ENCODE data around the gene TRPM1.

Gene TRPM1

GRCh38 chr15:31001702-31002101 is 99.8 kb downstream of the TRPM1 start:
- H3K4me1 Mint-ChIP-seq = peaks cover 12% of the 10 kb centered on the region
- H3K36me3 Mint-ChIP-seq = no peaks in the 10 kb centered on the region
- H3K9me3 Mint-ChIP-seq = no peaks in the 10 kb centered on the region
- no peak overlapping the region for H3K27ac Mint-ChIP-seq
- peaks cover 5% of the 10 kb centered on the region for H3K27me3 Mint-ChIP-seq
- no peak overlapping the region for H3K4me3 Mint-ChIP-seq

- peaks cover 5% of the 10 kb centered on the region for H3K27me3 Mint-ChIP-seq
- no peaks in the 10 kb centered on the region for H3K9me3 Mint-ChIP-seq
- peaks cover 6% of the 10 kb centered on the region for H3K4me1 Mint-ChIP-seq
- no peak overlapping the region for H3K27ac Mint-ChIP-seq
- H3K4me3 Mint-ChIP-seq = no peak overlapping the region
- no peaks in the 10 kb centered on the region for H3K36me3 Mint-ChIP-seq
Observed at GRCh38 chr15:30999729-31000128, 101.8 kb downstream of the TRPM1 start.

- Mint-ChIP-seq H3K27ac (no peak overlapping the region), H3K27me3 (peaks cover 2% of the 10 kb centered on the region), H3K4me1 (peaks cover 3% of the 10 kb centered on the region), H3K4me3 (no peak overlapping the region), H3K9me3 (no peaks in the 10 kb centered on the region), H3K36me3 (no peaks in the 10 kb centered on the region)
Observed at GRCh38 chr15:30997270-30997669, 104.3 kb downstream of the TRPM1 start.

GRCh38 chr15:30992249-30992864 is 109.2 kb downstream of the TRPM1 start:
- peaks cover 26% of the 10 kb centered on the region for H3K4me1 Mint-ChIP-seq
- peak overlapping the region; percentile 88 for H3K4me3 Mint-ChIP-seq
- no peaks in the 10 kb centered on the region for H3K9me3 Mint-ChIP-seq
- no peaks in the 10 kb centered on the region for H3K27me3 Mint-ChIP-seq
- peak overlapping the region; percentile 81 for H3K27ac Mint-ChIP-seq
- peaks cover 4% of the 10 kb centered on the region for H3K36me3 Mint-ChIP-seq

- H3K9me3 Mint-ChIP-seq = no peaks in the 10 kb centered on the region
- peak within 1 kb of the TSS; percentile 92 for H3K27ac Mint-ChIP-seq
- H3K4me3 Mint-ChIP-seq = peak within 1 kb of the TSS; percentile 96
- H3K27me3 Mint-ChIP-seq = no peaks in the 10 kb centered on the region
- peaks cover 4% of the 10 kb centered on the region for H3K36me3 Mint-ChIP-seq
- peaks cover 33% of the 10 kb centered on the region for H3K4me1 Mint-ChIP-seq
Observed at GRCh38 chr15:30991255-30992235, 110.0 kb downstream of the TRPM1 start, which contains the start of gene MTMR10. TSS of gene MTMR10 (minus strand) at chr15:30991628. CDS start at chr15:30991506, 122 bp downstream.

- H3K36me3 Mint-ChIP-seq = peaks cover 4% of the 10 kb centered on the region
- H3K27me3 Mint-ChIP-seq = no peaks in the 10 kb centered on the region
Observed at GRCh38 chr15:30990446-30991254, 110.9 kb downstream of the TRPM1 start.

GRCh38 chr15:30990036-30990435 is 111.5 kb downstream of the TRPM1 start:
- Mint-ChIP-seq H3K36me3 (peaks cover 4% of the 10 kb centered on the region), H3K4me3 (peak overlapping the region; percentile 96), H3K27ac (peak overlapping the region; percentile 92), H3K9me3 (no peaks in the 10 kb centered on the region), H3K4me1 (peaks cover 43% of the 10 kb centered on the region), H3K27me3 (no peaks in the 10 kb centered on the region)

More at GRCh38 chr15:30990446-30991254, 110.9 kb downstream of the TRPM1 start:
- Mint-ChIP-seq H3K27ac (peak overlapping the region; percentile 92), H3K9me3 (no peaks in the 10 kb centered on the region), H3K4me3 (peak overlapping the region; percentile 96), H3K4me1 (peaks cover 37% of the 10 kb centered on the region)

- Mint-ChIP-seq H3K36me3 (peaks cover 17% of the 10 kb centered on the region), H3K4me1 (peaks cover 73% of the 10 kb centered on the region), H3K27me3 (no peaks in the 10 kb centered on the region), H3K4me3 (no peak overlapping the region), H3K9me3 (no peaks in the 10 kb centered on the region), H3K27ac (peak overlapping the region; percentile 6)
Observed at GRCh38 chr15:30985081-30985531, 116.4 kb downstream of the TRPM1 start.

- H3K9me3 Mint-ChIP-seq = no peaks in the 10 kb centered on the region
- H3K36me3 Mint-ChIP-seq = peaks cover 19% of the 10 kb centered on the region
- H3K4me3 Mint-ChIP-seq = no peak overlapping the region
- H3K27me3 Mint-ChIP-seq = no peaks in the 10 kb centered on the region
- peaks cover 73% of the 10 kb centered on the region for H3K4me1 Mint-ChIP-seq
- no peak overlapping the region for H3K27ac Mint-ChIP-seq
Observed at GRCh38 chr15:30984542-30984941, 117.0 kb downstream of the TRPM1 start.

- peaks cover 78% of the 10 kb centered on the region for H3K4me1 Mint-ChIP-seq
- no peaks in the 10 kb centered on the region for H3K9me3 Mint-ChIP-seq
- H3K27ac Mint-ChIP-seq = no peak overlapping the region
- peaks cover 22% of the 10 kb centered on the region for H3K36me3 Mint-ChIP-seq
- no peak overlapping the region for H3K4me3 Mint-ChIP-seq
- H3K27me3 Mint-ChIP-seq = no peaks in the 10 kb centered on the region
Observed at GRCh38 chr15:30984118-30984517, 117.4 kb downstream of the TRPM1 start.

GRCh38 chr15:30979457-30979856 is 122.1 kb downstream of the TRPM1 start:
- Mint-ChIP-seq H3K27me3 (no peaks in the 10 kb centered on the region), H3K36me3 (peaks cover 22% of the 10 kb centered on the region), H3K4me1 (peaks cover 64% of the 10 kb centered on the region), H3K27ac (no peak overlapping the region), H3K9me3 (no peaks in the 10 kb centered on the region), H3K4me3 (no peak overlapping the region)

- Mint-ChIP-seq H3K27ac (no peak overlapping the region), H3K36me3 (peaks cover 22% of the 10 kb centered on the region), H3K4me1 (peaks cover 53% of the 10 kb centered on the region), H3K4me3 (no peak overlapping the region), H3K9me3 (no peaks in the 10 kb centered on the region), H3K27me3 (no peaks in the 10 kb centered on the region)
Observed at GRCh38 chr15:30978328-30978727, 123.2 kb downstream of the TRPM1 start.

GRCh38 chr15:30974112-30974511 is 127.4 kb downstream of the TRPM1 start:
- Mint-ChIP-seq H3K4me3 (no peak overlapping the region), H3K27ac (no peak overlapping the region), H3K27me3 (no peaks in the 10 kb centered on the region), H3K4me1 (peaks cover 36% of the 10 kb centered on the region), H3K9me3 (no peaks in the 10 kb centered on the region), H3K36me3 (peaks cover 10% of the 10 kb centered on the region)

GRCh38 chr15:30973379-30973778 is 128.1 kb downstream of the TRPM1 start:
- Mint-ChIP-seq H3K4me3 (no peak overlapping the region), H3K36me3 (peaks cover 8% of the 10 kb centered on the region), H3K27ac (no peak overlapping the region)

GRCh38 chr15:30969724-30970123 is 131.8 kb downstream of the TRPM1 start:
- peaks cover 24% of the 10 kb centered on the region for H3K4me1 Mint-ChIP-seq
- no peak overlapping the region for H3K4me3 Mint-ChIP-seq
- H3K9me3 Mint-ChIP-seq = no peaks in the 10 kb centered on the region
- peaks cover 10% of the 10 kb centered on the region for H3K36me3 Mint-ChIP-seq
- no peaks in the 10 kb centered on the region for H3K27me3 Mint-ChIP-seq
- H3K27ac Mint-ChIP-seq = no peak overlapping the region

More at GRCh38 chr15:30973379-30973778, 128.1 kb downstream of the TRPM1 start:
- Mint-ChIP-seq H3K27me3 (no peaks in the 10 kb centered on the region), H3K4me1 (peaks cover 32% of the 10 kb centered on the region), H3K9me3 (no peaks in the 10 kb centered on the region)

All from activated naive CD4-positive, alpha-beta T cell treated with anti-CD3 and anti-CD28 coated beads, Interleukin-2, amount 50 U/mL, for 24 hours (primary cell).